Endodermal cell (in vitro differentiated cells): ENCODE data around the gene CYTH2. TPM values are rescaled to one million over a fixed set of nuclear protein-coding genes. Genes with fewer than 3 reads are reported as not detected.

Experiments
- DNase-seq: peaks from one replicate; pipeline ENCODE4 v3.0.0-alpha.2; 2017
- H3K27ac ChIP-seq: 2 replicates; pipeline ENCODE4 v1.5.1; 2013; ENCODE audit warnings: mild to moderate bottlenecking, low read depth, low read length, moderate library complexity
- H3K27me3 ChIP-seq: 2 replicates; pipeline ENCODE4 v1.6.1; 2013; ENCODE audit warnings: mild to moderate bottlenecking, low read length, moderate library complexity; ENCODE audit not compliant: insufficient read depth, control insufficient read depth, poor library complexity, severe bottlenecking
- H3K36me3 ChIP-seq: 2 replicates; pipeline ENCODE4 v1.7.0; 2013; ENCODE audit warnings: mild to moderate bottlenecking, low read length, moderate library complexity; ENCODE audit not compliant: control insufficient read depth, insufficient read depth
- H3K4me1 ChIP-seq: one replicate; pipeline ENCODE4 v1.7.0; 2013; ENCODE audit warnings: low read length; ENCODE audit not compliant: control insufficient read depth, insufficient read depth
- H3K4me3 ChIP-seq: 2 replicates; pipeline ENCODE4 v1.5.1; 2013; ENCODE audit warnings: mild to moderate bottlenecking, low read length, moderate library complexity
- H3K9ac ChIP-seq: 2 replicates; pipeline ENCODE4 v1.6.1; 2013; ENCODE audit warnings: mild to moderate bottlenecking, low read length, moderate library complexity; ENCODE audit not compliant: poor library complexity, severe bottlenecking; ENCODE audit errors: extremely low read depth
- H3K9me3 ChIP-seq: 2 replicates; pipeline ENCODE4 v1.6.1; 2013; ENCODE audit warnings: mild to moderate bottlenecking, low read length, moderate library complexity; ENCODE audit not compliant: control insufficient read depth
- H3K27ac Mint-ChIP-seq: 2 replicates; pipeline ENCODE4 v1.8.0; 2020; ENCODE audit warnings: mixed read lengths
- H3K27me3 Mint-ChIP-seq: 2 replicates; pipeline ENCODE4 v1.8.0; 2021; ENCODE audit warnings: mild to moderate bottlenecking, mixed read lengths; ENCODE audit not compliant: insufficient read depth
- H3K36me3 Mint-ChIP-seq: 2 replicates; pipeline ENCODE4 v1.8.0; 2020; ENCODE audit warnings: low read depth, mixed read lengths
- H3K4me1 Mint-ChIP-seq: 2 replicates; pipeline ENCODE4 v1.8.0; 2020; ENCODE audit warnings: mixed read lengths
- H3K4me3 Mint-ChIP-seq: 2 replicates; pipeline ENCODE4 v1.8.0; 2020; ENCODE audit warnings: mild to moderate bottlenecking, moderate library complexity, mixed read lengths
- H3K9me3 Mint-ChIP-seq: 2 replicates; pipeline ENCODE4 v1.8.0; 2020; ENCODE audit warnings: mild to moderate bottlenecking, mixed read lengths
- WGBS, 2 experiments: methylation state at CpG; one replicate each; pipeline versions ENCODE4 v1.1.5 to v1.1.7; 2013; ENCODE audit warnings: missing lambda C conversion rate in 2 of 2, mixed read lengths in 1 of 2; ENCODE audit not compliant: insufficient coverage in 1 of 2, insufficient read length in 1 of 2; 5-methylcytosine and 5-hydroxymethylcytosine counted together
- total RNA-seq, 2 donors: library from RNA; stranded (reverse); fragmentation: NEBNext Ultra II Directional in 1 of 2; extraction: Animal tissue kit (Norgen Biotek cat#: 25700) in 1 of 2; gene quantifications; 2 replicates in 1 of 2; 3 replicates in 1 of 2; pipeline ENCODE4 v1.2.1, GENCODE V29; 2021
- TF ChIP-seq, protein P1 (sequence below): fragments of 200-600 bp; sonication (generic); conservative IDR thresholded peaks from 2 replicates; pipeline ENCODE4 v1.5.0; 2021; ENCODE audit warnings: antibody characterized with exemption, mild to moderate bottlenecking

The CYTH2 gene
- total RNA-seq, 2 donors from 2014 or later: 106 to 133 TPM

DNA sequence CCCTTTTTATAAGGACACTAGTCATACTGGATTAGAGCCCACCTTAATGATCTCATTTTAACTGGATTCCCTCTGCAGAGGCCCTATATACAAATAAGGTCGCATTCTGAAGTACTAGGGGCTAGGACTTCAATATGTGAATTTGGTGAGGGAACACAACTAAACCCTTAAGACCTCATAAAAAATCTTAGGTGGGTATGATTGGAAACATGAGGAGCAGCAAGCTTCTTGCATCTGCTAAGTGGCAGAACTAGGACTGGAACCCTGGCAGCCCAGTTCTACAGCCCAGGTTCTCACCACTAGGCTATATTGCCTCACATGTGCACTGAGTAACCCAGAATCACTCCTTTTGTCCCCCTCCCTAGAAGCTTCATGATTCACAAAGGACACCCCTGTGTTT is 40.5 kb upstream of the CYTH2 start:
- H3K4me3 ChIP-seq: no peak overlapping the region
- Mint-ChIP-seq H3K27me3 (no peaks in the 10 kb centered on the region), H3K4me1 (peaks cover 5% of the 10 kb centered on the region), H3K36me3 (peaks cover 6% of the 10 kb centered on the region), H3K4me3 (no peak overlapping the region), H3K27ac (no peak overlapping the region), H3K9me3 (no peaks in the 10 kb centered on the region)
- H3K27ac ChIP-seq: no peak overlapping the region
- no peaks in the 10 kb centered on the region for H3K9me3 ChIP-seq
- no peaks in the 10 kb centered on the region for H3K36me3 ChIP-seq
- H3K4me1 ChIP-seq: no peaks in the 10 kb centered on the region
- no peaks in the 10 kb centered on the region for H3K27me3 ChIP-seq
- no peak for DNase-seq
- no peak overlapping the region for H3K9ac ChIP-seq
- TF ChIP-seq, protein P1, sequence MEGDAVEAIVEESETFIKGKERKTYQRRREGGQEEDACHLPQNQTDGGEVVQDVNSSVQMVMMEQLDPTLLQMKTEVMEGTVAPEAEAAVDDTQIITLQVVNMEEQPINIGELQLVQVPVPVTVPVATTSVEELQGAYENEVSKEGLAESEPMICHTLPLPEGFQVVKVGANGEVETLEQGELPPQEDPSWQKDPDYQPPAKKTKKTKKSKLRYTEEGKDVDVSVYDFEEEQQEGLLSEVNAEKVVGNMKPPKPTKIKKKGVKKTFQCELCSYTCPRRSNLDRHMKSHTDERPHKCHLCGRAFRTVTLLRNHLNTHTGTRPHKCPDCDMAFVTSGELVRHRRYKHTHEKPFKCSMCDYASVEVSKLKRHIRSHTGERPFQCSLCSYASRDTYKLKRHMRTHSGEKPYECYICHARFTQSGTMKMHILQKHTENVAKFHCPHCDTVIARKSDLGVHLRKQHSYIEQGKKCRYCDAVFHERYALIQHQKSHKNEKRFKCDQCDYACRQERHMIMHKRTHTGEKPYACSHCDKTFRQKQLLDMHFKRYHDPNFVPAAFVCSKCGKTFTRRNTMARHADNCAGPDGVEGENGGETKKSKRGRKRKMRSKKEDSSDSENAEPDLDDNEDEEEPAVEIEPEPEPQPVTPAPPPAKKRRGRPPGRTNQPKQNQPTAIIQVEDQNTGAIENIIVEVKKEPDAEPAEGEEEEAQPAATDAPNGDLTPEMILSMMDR: no peak
- 80 to 100% methylated on average over 1 of the region's 1 CpG for WGBS, 2 experiments

GRCh38 chr19:48433337-48433736 is 35.8 kb upstream of the CYTH2 start:
- no peaks in the 10 kb centered on the region for H3K4me1 ChIP-seq
- no peaks in the 10 kb centered on the region for H3K9me3 ChIP-seq
- no peaks in the 10 kb centered on the region for H3K27me3 ChIP-seq
- no peak overlapping the region for H3K27ac ChIP-seq
- Mint-ChIP-seq H3K27me3 (no peaks in the 10 kb centered on the region), H3K9me3 (no peaks in the 10 kb centered on the region), H3K36me3 (peaks cover 4% of the 10 kb centered on the region), H3K27ac (no peak overlapping the region), H3K4me1 (no peaks in the 10 kb centered on the region), H3K4me3 (no peak overlapping the region)
- WGBS, 2 experiments: 83 to 85% methylated on average over 4 to 7 of the region's 8 CpGs
- H3K9ac ChIP-seq: no peak overlapping the region
- TF ChIP-seq, protein P1: peak; percentile 44
- no peaks in the 10 kb centered on the region for H3K36me3 ChIP-seq
- no peak overlapping the region for H3K4me3 ChIP-seq
- no peak for DNase-seq

- H3K4me1 Mint-ChIP-seq: no peaks in the 10 kb centered on the region
- H3K27ac Mint-ChIP-seq: no peak overlapping the region
- 90 to 94% methylated on average over 4 to 5 of the region's 5 CpGs for WGBS, 2 experiments
- peaks cover 6% of the 10 kb centered on the region for H3K27me3 Mint-ChIP-seq
- Histone ChIP-seq H3K27me3 (peaks cover 2% of the 10 kb centered on the region), H3K9me3 (no peaks in the 10 kb centered on the region), H3K36me3 (no peaks in the 10 kb centered on the region), H3K4me3 (no peak overlapping the region), H3K27ac (no peak overlapping the region), H3K9ac (no peak overlapping the region), H3K4me1 (no peaks in the 10 kb centered on the region)
- TF ChIP-seq, protein P1: no peak
- H3K9me3 Mint-ChIP-seq: no peaks in the 10 kb centered on the region
- no peaks in the 10 kb centered on the region for H3K36me3 Mint-ChIP-seq
- H3K4me3 Mint-ChIP-seq: no peak overlapping the region
- DNase-seq: no peak
Observed at GRCh38 chr19:48436586-48436985, 32.6 kb upstream of the CYTH2 start.
